ENCODE data around the gene CELA3B. TPM values are rescaled to one million over a fixed set of nuclear protein-coding genes. Genes with fewer than 3 reads are reported as not detected.
"Not testable (repeated sequence)": the region's sequence is repeated elsewhere in the genome, so short reads cannot be mapped to it uniquely, and the experiment has no call there.

CELA3B gene
- total RNA-seq, 1 experiment from 2014 or later, result not detected

DNA sequence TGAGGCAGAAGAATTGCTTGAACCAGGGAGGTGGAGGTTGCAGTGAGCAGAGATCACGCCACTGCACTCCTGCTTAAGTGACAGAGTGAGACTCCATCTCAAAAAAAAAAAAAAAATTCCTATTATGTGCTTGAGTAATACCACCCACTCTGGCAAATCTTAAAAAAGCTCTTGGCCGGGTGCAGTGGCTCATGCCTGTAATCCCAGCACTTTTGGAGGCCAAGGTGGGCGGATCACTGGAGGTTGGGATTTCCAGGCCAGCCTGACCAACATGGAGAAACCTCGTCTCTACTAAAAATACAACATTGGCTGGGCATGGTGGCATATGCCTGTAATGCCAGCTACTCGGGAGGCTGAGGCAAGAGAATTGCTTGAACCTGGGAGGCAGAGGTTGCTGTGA is 58.0 kb downstream of the CELA3B start:
- H3K9ac ChIP-seq (ENCODE audit: low read length); H3K27me3 ChIP-seq (ENCODE audit: low read length): not testable (repeated sequence)

DNA sequence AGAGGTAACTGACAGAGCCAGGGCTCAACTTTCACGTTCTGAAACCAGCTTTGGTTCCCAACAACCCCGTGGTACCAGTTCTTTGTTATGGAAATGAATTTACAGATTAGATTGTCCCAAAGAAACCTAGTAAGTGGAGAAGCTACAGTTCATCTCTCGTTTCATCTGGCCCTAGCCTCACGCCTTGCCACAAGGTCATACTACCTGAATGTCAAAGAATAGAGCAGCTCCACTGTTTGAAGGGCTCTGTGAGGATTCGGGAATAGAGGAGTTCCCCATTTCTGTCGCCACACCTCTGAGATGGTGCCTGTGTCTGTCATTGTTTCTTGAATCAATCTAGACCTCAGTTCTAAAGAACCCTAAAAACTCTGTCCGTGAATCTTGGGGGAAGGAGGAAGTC is 60.7 kb downstream of the CELA3B start:
- H3K27ac ChIP-seq (ENCODE audit: low read length), result no peak overlapping the region

More for the DNA sequence above, 58.0 kb downstream of the CELA3B start:
- not testable (repeated sequence) for H3K79me2 ChIP-seq (ENCODE audit: low read length); H3K36me3 ChIP-seq (ENCODE audit: insufficient read depth, low read length); H2AFZ ChIP-seq (ENCODE audit: low read length); H3K27ac ChIP-seq (ENCODE audit: low read length); H3K4me2 ChIP-seq (ENCODE audit: low read depth, low read length, poor library complexity, severe bottlenecking); H3K4me1 ChIP-seq (ENCODE audit: low read length); DNase-seq; H3K9me2 ChIP-seq (replicated peaks; ENCODE audit: insufficient read depth, low read length); H3K4me3 ChIP-seq (ENCODE audit: low read length); H4K20me1 ChIP-seq (ENCODE audit: insufficient read depth, low read depth, low read length); H3K9me3 ChIP-seq (ENCODE audit: low read length)

DNA sequence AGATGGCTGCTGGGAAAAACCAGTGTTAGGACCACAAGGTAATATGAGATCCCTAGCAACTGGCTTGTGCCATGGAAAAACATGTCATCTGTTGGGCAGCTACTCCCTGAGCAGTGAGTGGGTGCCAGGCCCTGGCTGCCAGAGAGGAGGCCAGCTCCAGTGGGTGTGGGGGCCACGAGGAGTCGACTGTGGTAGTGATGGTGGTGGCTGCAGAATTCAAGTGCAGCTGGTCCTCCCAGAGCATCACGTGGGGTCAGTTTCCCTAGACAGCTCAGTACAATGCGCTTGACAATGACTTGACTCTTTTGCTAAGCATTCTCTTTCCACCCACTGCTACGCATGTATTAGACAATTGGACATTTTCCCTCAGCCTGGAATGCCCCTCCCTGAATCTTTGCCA is 61.2 kb downstream of the CELA3B start:
- Histone ChIP-seq H4K20me1 (ENCODE audit: insufficient read depth, low read depth, low read length) (no peaks in the 10 kb centered on the region), H3K9me2 (replicated peaks; ENCODE audit: insufficient read depth, low read length) (no peaks in the 10 kb centered on the region), H3K4me3 (ENCODE audit: low read length) (no peak overlapping the region), H3K4me1 (ENCODE audit: low read length) (peaks cover 9% of the 10 kb centered on the region), H3K27ac (ENCODE audit: low read length) (no peak overlapping the region), H3K27me3 (ENCODE audit: low read length) (no peaks in the 10 kb centered on the region), H2AFZ (ENCODE audit: low read length) (no peak overlapping the region), H3K9me3 (ENCODE audit: low read length) (no peaks in the 10 kb centered on the region), H3K9ac (ENCODE audit: low read length) (no peak overlapping the region), H3K79me2 (ENCODE audit: low read length) (no peaks in the 10 kb centered on the region), H3K36me3 (ENCODE audit: insufficient read depth, low read length) (no peaks in the 10 kb centered on the region), H3K4me2 (ENCODE audit: low read depth, low read length, poor library complexity, severe bottlenecking) (no peak overlapping the region)
- DNase-seq, result no peak

More for the DNA sequence above, 60.7 kb downstream of the CELA3B start:
- no peaks in the 10 kb centered on the region for H4K20me1 ChIP-seq (ENCODE audit: insufficient read depth, low read depth, low read length)
- H3K79me2 ChIP-seq (ENCODE audit: low read length), result no peaks in the 10 kb centered on the region
- no peak overlapping the region for H3K9ac ChIP-seq (ENCODE audit: low read length)
- no peaks in the 10 kb centered on the region for H3K9me3 ChIP-seq (ENCODE audit: low read length)
- H3K9me2 ChIP-seq (replicated peaks; ENCODE audit: insufficient read depth, low read length), result no peaks in the 10 kb centered on the region
- peaks cover 9% of the 10 kb centered on the region for H3K4me1 ChIP-seq (ENCODE audit: low read length)
- no peak overlapping the region for H3K4me2 ChIP-seq (ENCODE audit: low read depth, low read length, poor library complexity, severe bottlenecking)
- H3K36me3 ChIP-seq (ENCODE audit: insufficient read depth, low read length), result no peaks in the 10 kb centered on the region
- no peak for DNase-seq
- H2AFZ ChIP-seq (ENCODE audit: low read length), result 0 out of 2 replicates have a peak overlapping the region, but pooled peaks have one; percentile 48
- H3K4me3 ChIP-seq (ENCODE audit: low read length), result no peak overlapping the region
- H3K27me3 ChIP-seq (ENCODE audit: low read length), result no peaks in the 10 kb centered on the region

Small RNA genes lying within 50 kb of the gene (small RNA-seq; reads per million reads assigned to genes)
- gene RN7SL186P, result not detected
- not detected for gene RN7SL386P
- gene RNU6-1022P, result not detected
- not detected for gene RNU6-776P

Other genes with a start within 250 kb of the CELA3B start
- gene USP48, start 193.9 kb upstream of the CELA3B start, total RNA-seq (2014; rRNA removed; shearing (Covaris generic); ENCODE audit: low replicate concordance), result 26.3 and 35.1 TPM in 2 replicates
- not detected in 2 replicates for gene LDLRAD2, start 164.8 kb upstream of the CELA3B start, total RNA-seq (2014; rRNA removed; shearing (Covaris generic); ENCODE audit: low replicate concordance)
- gene HSPG2, start 39.7 kb upstream of the CELA3B start, total RNA-seq (2014; rRNA removed; shearing (Covaris generic); ENCODE audit: low replicate concordance), result under 0.01 TPM in 1 of 2 replicates, not detected in the other
- not detected in 2 replicates for gene CELA3A, start 24.6 kb downstream of the CELA3B start, total RNA-seq (2014; rRNA removed; shearing (Covaris generic); ENCODE audit: low replicate concordance)
- gene CDC42, start 75.7 kb downstream of the CELA3B start, total RNA-seq (2014; rRNA removed; shearing (Covaris generic); ENCODE audit: low replicate concordance), result 120 and 223 TPM in 2 replicates
- not detected in 2 replicates for gene WNT4, start 166.1 kb downstream of the CELA3B start, total RNA-seq (2014; rRNA removed; shearing (Covaris generic); ENCODE audit: low replicate concordance)